ENCODE results near the gene RPS6KA2.

- TF ChIP-seq CTCF (optimal IDR thresholded peaks at IDR 0.05 in 1 of 3, IDR thresholded peaks at IDR 0.05 in 1 of 3, conservative IDR thresholded peaks at IDR 0.05 in 1 of 3; ENCODE audit: extremely low read depth in 1 of 3, insufficient read depth in 2 of 3, low read length in 3 of 3) (no peak), EZH2 (IDR thresholded peaks at IDR 0.05; ENCODE audit: low read length) (no peak)
These were observed 92.2 kb downstream of the RPS6KA2 start for GRCh38 chr6:166534658-166535406.
